HG02763 (cell line): ENCODE measurements around the gene MAD1L1.

ENCODE experiments used
- ATAC-seq: cut with Tn5 transposase; IDR thresholded peaks from one replicate; pipeline ENCODE4 v1.9.1; 2021; ENCODE audit warnings: mild to moderate bottlenecking, moderate library complexity; ENCODE audit not compliant: unreplicated experiment

Gene MAD1L1

GRCh38 chr7:1995426-1995825 is 237.3 kb downstream of the MAD1L1 start:
- ATAC-seq: no peak

- ATAC-seq: no peak
Measured at GRCh38 chr7:1994931-1995330, 237.8 kb downstream of the MAD1L1 start.

GRCh38 chr7:1993776-1994740 is 238.7 kb downstream of the MAD1L1 start:
- ATAC-seq: no peak

GRCh38 chr7:1993031-1993695 is 239.6 kb downstream of the MAD1L1 start:
- no peak for ATAC-seq

GRCh38 chr7:1992554-1992953 is 240.2 kb downstream of the MAD1L1 start:
- no peak for ATAC-seq

GRCh38 chr7:1990001-1990670 is 242.6 kb downstream of the MAD1L1 start:
- ATAC-seq: no peak

- ATAC-seq: no peak
Measured at GRCh38 chr7:1989049-1989860, 243.5 kb downstream of the MAD1L1 start.

- no peak for ATAC-seq
Measured at GRCh38 chr7:1988533-1988930, 244.2 kb downstream of the MAD1L1 start.

GRCh38 chr7:1987591-1988532 is 244.9 kb downstream of the MAD1L1 start:
- no peak for ATAC-seq

- no peak for ATAC-seq
Measured at GRCh38 chr7:1987084-1987535, 245.6 kb downstream of the MAD1L1 start.

- no peak for ATAC-seq
Measured at GRCh38 chr7:1986366-1987083, 246.2 kb downstream of the MAD1L1 start.

- ATAC-seq: no peak
Measured at GRCh38 chr7:1985936-1986335, 246.8 kb downstream of the MAD1L1 start.

GRCh38 chr7:1985042-1985441 is 247.7 kb downstream of the MAD1L1 start:
- ATAC-seq: no peak

- no peak for ATAC-seq
Measured at GRCh38 chr7:1981878-1982230, 250.9 kb downstream of the MAD1L1 start.

GRCh38 chr7:1981201-1981877 is 251.4 kb downstream of the MAD1L1 start:
- ATAC-seq: no peak

GRCh38 chr7:1979591-1980560 is 252.9 kb downstream of the MAD1L1 start:
- no peak for ATAC-seq
